HepG2 (cell line): ENCODE results near the gene P2RX3. TPM values are rescaled to one million over a fixed set of nuclear protein-coding genes. Genes with fewer than 3 reads are reported as not detected.

ENCODE experiments used
- ATAC-seq: fragments of 200-7000 bp; cut with Tn5 transposase; 3 replicates; pipeline ENCODE4 v1.9.1; 2020; ENCODE audit warnings: mild to moderate bottlenecking, moderate library complexity
- BruUV-seq: library from RNA; stranded (reverse); fragments of 400-500 nt; replicated peaks from 2 replicates; lab custom pipeline; 2021; lab: Mats Ljungman, UMichigan
- CTCF ChIA-PET: fragments of 300-600 bp; formaldehyde crosslinking; extraction: SDS; loops from one replicate; lab custom pipeline; 2021; ENCODE audit warnings: low total read pairs, inconsistent platforms, low intra/inter-chr PET ratio; lab: Yijun Ruan, JAX
- POLR2A ChIA-PET: fragments of 350-600 bp; sonication (Branson Sonifier 250); formaldehyde crosslinking; loops from one replicate; lab custom pipeline; 2020; ENCODE audit warnings: antibody characterized with exemption, inconsistent platforms; lab: Yijun Ruan, JAX
- DNase-seq: peaks from one replicate; pipeline ENCODE4 v3.0.0-alpha.2; 2015; ENCODE audit warnings: low spot score
- FAIRE-seq: peaks from 3 replicates; lab custom pipeline; 2011; peaks lifted over from hg19 to GRCh38; lab: Jason Lieb, UNC
- H2AFZ ChIP-seq: one replicate; pipeline ENCODE4 v1.6.1; 2011; ENCODE audit warnings: low read length, inconsistent platforms
- H3K27ac ChIP-seq: fragments of 300-600 bp; 3 replicates; pipeline ENCODE4 v1.8.0; 2011; ENCODE audit warnings: mixed run types, mild to moderate bottlenecking, mixed read lengths, low read length, inconsistent platforms; ENCODE audit not compliant: insufficient read depth; ENCODE audit errors: extremely low read length
- H3K27me3 ChIP-seq, 2 experiments: fragments of 200-600 bp in 1 of 2; 2 replicates in 1 of 2; 3 replicates in 1 of 2; pipeline versions ENCODE4 v1.6.0 to v1.8.0; 2011; ENCODE audit warnings: low read length in 2 of 2, mild to moderate bottlenecking in 2 of 2, moderate library complexity in 2 of 2, inconsistent platforms in 1 of 2; ENCODE audit not compliant: insufficient read depth in 2 of 2, control insufficient read depth in 1 of 2
- H3K36me3 ChIP-seq, 2 experiments: fragments of 200-600 bp in 1 of 2; replicated peaks in 1 of 2; 2 replicates in 1 of 2; 3 replicates in 1 of 2; pipeline versions ENCODE4 v1.5.1 to v1.8.0; 2011; ENCODE audit warnings: low read length in 2 of 2, inconsistent platforms in 1 of 2; ENCODE audit not compliant: insufficient read depth in 2 of 2, control insufficient read depth in 1 of 2
- H3K4me1 ChIP-seq: 2 replicates; pipeline ENCODE4 v1.5.1; 2012; ENCODE audit warnings: low read length, inconsistent platforms; ENCODE audit not compliant: insufficient read depth
- H3K4me2 ChIP-seq: 2 replicates; pipeline ENCODE4 v1.6.0; 2011; ENCODE audit warnings: low read depth, low read length, inconsistent platforms
- H3K4me3 ChIP-seq, 3 experiments: fragments of 200-600 bp in 1 of 3; sonication (generic), shearing (Covaris generic) in 1 of 3; replicated peaks in 1 of 3; 2 replicates each; pipeline ENCODE4 v1.5.1; 2011 to 2016; ENCODE audit warnings: low read length in 3 of 3, inconsistent platforms in 2 of 3, low read depth in 2 of 3, mild to moderate bottlenecking in 2 of 3, control low read depth in 1 of 3, mixed read lengths in 1 of 3; ENCODE audit not compliant: insufficient read depth in 1 of 3
- H3K79me2 ChIP-seq: one replicate; pipeline ENCODE4 v1.6.1; 2011; ENCODE audit warnings: low read length, inconsistent platforms; ENCODE audit not compliant: insufficient read depth
- H3K9ac ChIP-seq: 2 replicates; pipeline ENCODE4 v1.6.0; 2011; ENCODE audit warnings: mild to moderate bottlenecking, low read depth, low read length, inconsistent platforms; ENCODE audit not compliant: insufficient read depth
- H3K9me3 ChIP-seq: 2 replicates; pipeline ENCODE4 v1.5.1; 2012; ENCODE audit warnings: mild to moderate bottlenecking, low read length
- H4K20me1 ChIP-seq: 2 replicates; pipeline ENCODE4 v1.6.0; 2011; ENCODE audit warnings: inconsistent platforms, mild to moderate bottlenecking, low read length, moderate library complexity; ENCODE audit not compliant: insufficient read depth
- BRCA1 ChIP-seq: sonication (generic); formaldehyde crosslinking; IDR thresholded peaks from 2 replicates; pipeline ENCODE4 v1.4.0; 2020; ENCODE audit warnings: missing genetic modification reagents
- FLYWCH1 ChIP-seq: sonication (generic); formaldehyde crosslinking; IDR thresholded peaks from 2 replicates; pipeline ENCODE4 v1.8.1; 2023; ENCODE audit warnings: mild to moderate bottlenecking, missing genetic modification reagents
- FOXA3 ChIP-seq: IDR thresholded peaks from 2 replicates; pipeline ENCODE4 v1.6.1; 2016; ENCODE audit warnings: missing genetic modification reagents, missing compliant biosample characterization
- HMGA1 ChIP-seq: sonication (generic); formaldehyde crosslinking; conservative IDR thresholded peaks from 2 replicates; pipeline ENCODE4 v1.4.0; 2020; ENCODE audit warnings: missing genetic modification reagents
- MAF1 ChIP-seq: sonication (generic); formaldehyde crosslinking; IDR thresholded peaks from 2 replicates; pipeline ENCODE4 v1.5.0; 2020; ENCODE audit warnings: missing genetic modification reagents, borderline replicate concordance
- MIER2 ChIP-seq: IDR thresholded peaks from 2 replicates; pipeline ENCODE4 v1.6.1; 2016; ENCODE audit warnings: missing biosample characterization, missing genetic modification reagents
- NFE2L1 ChIP-seq: sonication (generic); formaldehyde crosslinking; IDR thresholded peaks from 2 replicates; pipeline ENCODE4 v1.4.0; 2020; ENCODE audit warnings: missing genetic modification reagents, mild to moderate bottlenecking, borderline replicate concordance
- PRPF4 ChIP-seq: fragments of 200-400 bp; formaldehyde crosslinking; IDR thresholded peaks from 2 replicates; pipeline ENCODE4 v1.6.1; 2016; ENCODE audit warnings: low read length, low read depth; ENCODE audit not compliant: poor library complexity, severe bottlenecking
- SAFB2 ChIP-seq: sonication (generic); formaldehyde crosslinking; IDR thresholded peaks from 2 replicates; pipeline ENCODE4 v1.5.1; 2020; ENCODE audit warnings: missing genetic modification reagents, low read depth, mild to moderate bottlenecking, borderline replicate concordance
- SP5 ChIP-seq: IDR thresholded peaks from 2 replicates; pipeline ENCODE4 v1.6.1; 2016; ENCODE audit warnings: low read depth, borderline replicate concordance
- U2AF2 ChIP-seq: fragments of 200-400 bp; formaldehyde crosslinking; IDR thresholded peaks from 2 replicates; pipeline ENCODE4 v1.6.1; 2017; ENCODE audit warnings: low read depth, mild to moderate bottlenecking, low read length
- ZFAT ChIP-seq: sonication (generic); formaldehyde crosslinking; conservative IDR thresholded peaks from 2 replicates; pipeline ENCODE4 v1.8.1; 2023; ENCODE audit warnings: missing genetic modification reagents, inconsistent platforms
- ZMYM2 ChIP-seq: sonication (generic); formaldehyde crosslinking; IDR thresholded peaks from 2 replicates; pipeline ENCODE4 v1.8.0; 2022; ENCODE audit warnings: mild to moderate bottlenecking, missing genetic modification reagents
- ZNF333 ChIP-seq: sonication (generic); formaldehyde crosslinking; IDR thresholded peaks from 2 replicates; pipeline ENCODE4 v1.4.0; 2020; ENCODE audit warnings: mild to moderate bottlenecking, missing genetic modification reagents, borderline replicate concordance
- ZNF337 ChIP-seq: sonication (generic); formaldehyde crosslinking; IDR thresholded peaks from 2 replicates; pipeline ENCODE4 v1.5.1; 2020; ENCODE audit warnings: missing genetic modification reagents, low read depth, mild to moderate bottlenecking, borderline replicate concordance
- ZNF510 ChIP-seq: sonication (generic); formaldehyde crosslinking; IDR thresholded peaks from 2 replicates; pipeline ENCODE4 v1.4.0; 2020; ENCODE audit warnings: low read depth, mild to moderate bottlenecking, missing genetic modification reagents
- ZNF556 ChIP-seq: sonication (generic); formaldehyde crosslinking; IDR thresholded peaks from 2 replicates; pipeline ENCODE4 v1.4.0; 2020; ENCODE audit warnings: mild to moderate bottlenecking, missing genetic modification reagents, borderline replicate concordance
- ZNF678 ChIP-seq: sonication (generic); formaldehyde crosslinking; IDR thresholded peaks from 2 replicates; pipeline ENCODE4 v1.4.0; 2020; ENCODE audit warnings: mild to moderate bottlenecking, missing genetic modification reagents
- WGBS: methylation state at CpG from one replicate; pipeline ENCODE4 v1.1.6; 2017; ENCODE audit warnings: low lambda C conversion rate; 5-methylcytosine and 5-hydroxymethylcytosine counted together
- in situ Hi-C: cut with HindIII; loops from 2 replicates; pipeline ENCODE4 v1.10.0; 2017; ENCODE audit warnings: low pct_unique_long_range_greater_than_20kb; ENCODE audit not compliant: extremely low pct_ligation_motif_present
- intact Hi-C: fragments of 100-400 bp; cut with micrococcal nuclease; formaldehyde crosslinking; loops from one replicate; pipeline ENCODE4 v1.10.0; 2022; ENCODE audit not compliant: unreplicated experiment
- polyA plus RNA-seq, 8 experiments: library from polyadenylated mRNA; depleted of rRNA in 3 of 8; stranded (reverse) in 7 of 8; unstranded in 1 of 8; fragments of >200 nt; fragmentation: Illumina TruSeq in 4 of 8; extraction: Trizol in 4 of 8; gene quantifications; 2 replicates each; pipeline versions ENCODE4 v1.2.1 to v1.2.3, GENCODE V29; 2011 to 2016; ENCODE audit warnings: low read depth in 4 of 8, missing spikeins in 1 of 8, mixed read lengths in 1 of 8; ENCODE audit not compliant: insufficient read depth in 1 of 8
- total RNA-seq, 5 experiments: library from RNA; depleted of rRNA; stranded (reverse); fragments of >200 nt; fragmentation: Illumina TruSeq; extraction: Trizol; gene quantifications; 2 replicates each; pipeline ENCODE4 v1.2.3, GENCODE V29; 2016; ENCODE audit warnings: low read depth in 1 of 5
- TF ChIP-seq, protein P1 (sequence below): sonication (generic); formaldehyde crosslinking; conservative IDR thresholded peaks from 2 replicates; pipeline ENCODE4 v1.8.0; 2022; ENCODE audit warnings: mild to moderate bottlenecking, moderate library complexity, missing genetic modification reagents
- TF ChIP-seq, protein P2 (sequence below): conservative IDR thresholded peaks from 2 replicates; pipeline ENCODE4 v1.6.1; 2018; ENCODE audit warnings: missing genetic modification reagents
- TF ChIP-seq, protein P3 (sequence below): sonication (generic); formaldehyde crosslinking; IDR thresholded peaks from 2 replicates; pipeline ENCODE4 v1.8.0; 2022; ENCODE audit warnings: mild to moderate bottlenecking, missing genetic modification reagents, borderline replicate concordance

Gene P2RX3
- total and polyA plus RNA-seq, 2 of the 13 experiments (the other 11 are each of a cell fraction or from before 2014, with no cell fraction given) = 0.08 TPM; not detected in 1

DNA sequence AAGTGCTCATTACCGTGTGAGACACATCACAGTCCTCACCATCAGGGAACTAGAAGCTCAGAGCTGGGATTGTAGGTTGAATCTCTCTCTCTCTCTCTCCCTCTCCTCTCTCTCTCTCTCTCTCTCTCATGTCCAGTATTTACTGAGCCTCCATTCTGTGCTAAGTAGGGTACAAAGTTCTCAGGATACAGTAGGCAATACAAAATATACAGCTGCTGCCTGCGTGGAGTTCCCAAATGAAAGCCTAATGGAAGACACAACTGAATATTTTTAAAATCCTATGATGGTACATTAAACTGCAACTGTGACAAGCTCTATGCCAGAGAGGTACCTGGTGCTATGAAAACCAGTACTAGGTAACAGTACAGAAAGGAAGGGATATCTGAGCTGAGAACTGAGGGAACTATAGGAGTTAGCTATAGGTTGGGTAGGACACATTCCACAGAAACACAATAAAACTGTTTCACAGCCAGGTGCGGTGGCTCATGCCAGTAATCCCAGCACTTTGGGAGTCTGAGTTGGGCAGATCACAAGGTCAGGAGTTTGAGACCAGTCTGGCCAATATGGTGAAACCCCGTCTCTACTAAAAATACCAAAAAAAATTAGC, 61.9 kb downstream of the P2RX3 start:
- 8% methylated on average over 4 of the region's 4 CpGs for WGBS
- H3K27me3 ChIP-seq = peaks cover 0 to 4% of the 10 kb centered on the region in 2 experiments; a peak in 3 of 5 replicates
- H2AFZ ChIP-seq = no peak overlapping the region
- H3K4me2 ChIP-seq = peak overlapping the region; percentile 68
- peaks cover 24% of the 10 kb centered on the region for H3K4me1 ChIP-seq
- peak; percentile 65 for FAIRE-seq
- peak overlapping the region; percentile 37 for H3K27ac ChIP-seq
- intact Hi-C loops (no loop called here), in situ Hi-C loops (no loop called here)
- H3K79me2 ChIP-seq = no peaks in the 10 kb centered on the region
- no peaks in the 10 kb centered on the region for H3K36me3 ChIP-seq
- DNase-seq = peak; percentile 81
- no peaks in the 10 kb centered on the region for H3K9me3 ChIP-seq
- BruUV-seq = no TSS peak
- ATAC-seq = peak; percentile 92
- H4K20me1 ChIP-seq = no peaks in the 10 kb centered on the region
- H3K4me3 ChIP-seq = peak overlapping the region in 1 of 3 experiments; percentile 13; a peak in 1 of 6 replicates
- ChIA-PET POLR2A (interaction anchor here (0.6 to 1.0 kb wide), 3 partner anchors 41 to 57 kb away, joined by 3 to 4 read pairs (median 3); no protein-coding TSS in a partner anchor), CTCF (no interaction called here)
- H3K9ac ChIP-seq = peak overlapping the region; percentile 23; the same call in 1 of the 2 replicates
- TF ChIP-seq, protein P1, sequence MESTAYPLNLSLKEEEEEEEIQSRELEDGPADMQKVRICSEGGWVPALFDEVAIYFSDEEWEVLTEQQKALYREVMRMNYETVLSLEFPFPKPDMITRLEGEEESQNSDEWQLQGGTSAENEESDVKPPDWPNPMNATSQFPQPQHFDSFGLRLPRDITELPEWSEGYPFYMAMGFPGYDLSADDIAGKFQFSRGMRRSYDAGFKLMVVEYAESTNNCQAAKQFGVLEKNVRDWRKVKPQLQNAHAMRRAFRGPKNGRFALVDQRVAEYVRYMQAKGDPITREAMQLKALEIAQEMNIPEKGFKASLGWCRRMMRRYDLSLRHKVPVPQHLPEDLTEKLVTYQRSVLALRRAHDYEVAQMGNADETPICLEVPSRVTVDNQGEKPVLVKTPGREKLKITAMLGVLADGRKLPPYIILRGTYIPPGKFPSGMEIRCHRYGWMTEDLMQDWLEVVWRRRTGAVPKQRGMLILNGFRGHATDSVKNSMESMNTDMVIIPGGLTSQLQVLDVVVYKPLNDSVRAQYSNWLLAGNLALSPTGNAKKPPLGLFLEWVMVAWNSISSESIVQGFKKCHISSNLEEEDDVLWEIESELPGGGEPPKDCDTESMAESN (CRISPR knock-in tag) = no peak
- no peak for TF ChIP-seq SP5 (CRISPR knock-in tag)
- TF ChIP-seq FOXA3 (CRISPR knock-in tag) = peak; percentile 82
- TF ChIP-seq NFE2L1 = no peak
- no peak for TF ChIP-seq ZNF678 (CRISPR knock-in tag)
- no peak for TF ChIP-seq ZNF337 (CRISPR knock-in tag)
- no peak for TF ChIP-seq BRCA1 (CRISPR knock-in tag)
- TF ChIP-seq SAFB2 = no peak
- TF ChIP-seq FLYWCH1 (CRISPR knock-in tag) = no peak
- TF ChIP-seq ZNF556 (CRISPR knock-in tag) = no peak
- TF ChIP-seq ZNF510 (CRISPR knock-in tag) = no peak
- TF ChIP-seq ZFAT (CRISPR knock-in tag) = no peak
- TF ChIP-seq PRPF4 = no peak
- 0 out of 2 replicates have a peak, but pooled peaks have one; percentile 32 for TF ChIP-seq ZMYM2 (CRISPR knock-in tag)
- TF ChIP-seq U2AF2 = no peak
- TF ChIP-seq, protein P2, sequence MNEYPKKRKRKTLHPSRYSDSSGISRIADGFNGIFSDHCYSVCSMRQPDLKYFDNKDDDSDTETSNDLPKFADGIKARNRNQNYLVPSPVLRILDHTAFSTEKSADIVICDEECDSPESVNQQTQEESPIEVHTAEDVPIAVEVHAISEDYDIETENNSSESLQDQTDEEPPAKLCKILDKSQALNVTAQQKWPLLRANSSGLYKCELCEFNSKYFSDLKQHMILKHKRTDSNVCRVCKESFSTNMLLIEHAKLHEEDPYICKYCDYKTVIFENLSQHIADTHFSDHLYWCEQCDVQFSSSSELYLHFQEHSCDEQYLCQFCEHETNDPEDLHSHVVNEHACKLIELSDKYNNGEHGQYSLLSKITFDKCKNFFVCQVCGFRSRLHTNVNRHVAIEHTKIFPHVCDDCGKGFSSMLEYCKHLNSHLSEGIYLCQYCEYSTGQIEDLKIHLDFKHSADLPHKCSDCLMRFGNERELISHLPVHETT = no peak
- TF ChIP-seq ZNF333 (CRISPR knock-in tag) = no peak
- TF ChIP-seq HMGA1 = no peak
- TF ChIP-seq MAF1 (CRISPR knock-in tag) = no peak
- TF ChIP-seq, protein P3, sequence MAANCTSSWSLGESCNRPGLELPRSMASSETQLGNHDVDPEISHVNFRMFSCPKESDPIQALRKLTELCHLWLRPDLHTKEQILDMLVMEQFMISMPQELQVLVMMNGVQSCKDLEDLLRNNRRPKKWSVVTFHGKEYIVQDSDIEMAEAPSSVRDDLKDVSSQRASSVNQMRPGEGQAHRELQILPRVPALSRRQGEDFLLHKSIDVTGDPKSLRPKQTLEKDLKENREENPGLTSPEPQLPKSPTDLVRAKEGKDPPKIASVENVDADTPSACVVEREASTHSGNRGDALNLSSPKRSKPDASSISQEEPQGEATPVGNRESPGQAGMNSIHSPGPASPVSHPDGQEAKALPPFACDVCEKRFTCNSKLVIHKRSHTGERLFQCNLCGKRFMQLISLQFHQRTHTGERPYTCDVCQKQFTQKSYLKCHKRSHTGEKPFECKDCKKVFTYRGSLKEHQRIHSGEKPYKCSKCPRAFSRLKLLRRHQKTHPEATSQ = no peak
- peak; percentile 64; the same call in 1 of the 2 replicates for TF ChIP-seq MIER2 (CRISPR knock-in tag)
